ENCODE data around the gene LAMB3.

DNA sequence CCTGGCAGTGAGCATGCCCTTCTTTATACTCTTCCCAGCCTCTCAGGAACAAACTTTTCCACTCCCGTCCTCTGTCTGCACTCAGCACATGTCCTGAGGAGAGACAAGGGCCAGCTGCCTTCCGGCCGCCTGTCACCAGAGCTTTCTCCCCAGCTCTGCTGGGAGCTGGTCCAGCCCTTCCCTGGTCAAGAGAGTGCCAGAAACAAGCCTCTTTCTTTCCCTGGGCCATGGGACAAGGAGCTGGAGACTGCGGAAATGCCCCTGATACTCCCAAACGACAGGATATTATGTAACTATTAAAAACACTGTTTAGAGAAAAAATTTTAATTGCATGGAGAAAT, 10.4 kb downstream of the LAMB3 start:
- TF ChIP-seq, protein P1, sequence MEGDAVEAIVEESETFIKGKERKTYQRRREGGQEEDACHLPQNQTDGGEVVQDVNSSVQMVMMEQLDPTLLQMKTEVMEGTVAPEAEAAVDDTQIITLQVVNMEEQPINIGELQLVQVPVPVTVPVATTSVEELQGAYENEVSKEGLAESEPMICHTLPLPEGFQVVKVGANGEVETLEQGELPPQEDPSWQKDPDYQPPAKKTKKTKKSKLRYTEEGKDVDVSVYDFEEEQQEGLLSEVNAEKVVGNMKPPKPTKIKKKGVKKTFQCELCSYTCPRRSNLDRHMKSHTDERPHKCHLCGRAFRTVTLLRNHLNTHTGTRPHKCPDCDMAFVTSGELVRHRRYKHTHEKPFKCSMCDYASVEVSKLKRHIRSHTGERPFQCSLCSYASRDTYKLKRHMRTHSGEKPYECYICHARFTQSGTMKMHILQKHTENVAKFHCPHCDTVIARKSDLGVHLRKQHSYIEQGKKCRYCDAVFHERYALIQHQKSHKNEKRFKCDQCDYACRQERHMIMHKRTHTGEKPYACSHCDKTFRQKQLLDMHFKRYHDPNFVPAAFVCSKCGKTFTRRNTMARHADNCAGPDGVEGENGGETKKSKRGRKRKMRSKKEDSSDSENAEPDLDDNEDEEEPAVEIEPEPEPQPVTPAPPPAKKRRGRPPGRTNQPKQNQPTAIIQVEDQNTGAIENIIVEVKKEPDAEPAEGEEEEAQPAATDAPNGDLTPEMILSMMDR (conservative IDR thresholded peaks at IDR 0.05): no peak
- no peak for TF ChIP-seq EZH2 (IDR thresholded peaks at IDR 0.05; ENCODE audit: low read depth)

Data from PC-9 (cell line).